Hepatocyte (in vitro differentiated cells): ENCODE measurements around the gene MX2. TPM values are rescaled to one million over a fixed set of nuclear protein-coding genes. Genes with fewer than 3 reads are reported as not detected.

ENCODE experiments used
- DNase-seq: peaks from one replicate; pipeline ENCODE4 v3.0.0-alpha.2; 2016; ENCODE audit warnings: low spot score
- H2AFZ ChIP-seq: fragments of 200-600 bp; sonication (generic); 2 replicates; pipeline ENCODE4 v1.6.0; 2016; ENCODE audit warnings: antibody characterized with exemption, mild to moderate bottlenecking
- H3K27ac ChIP-seq: fragments of 200-600 bp; sonication (generic); 2 replicates; pipeline ENCODE4 v1.5.1; 2016; ENCODE audit warnings: mild to moderate bottlenecking
- H3K27me3 ChIP-seq: fragments of 200-600 bp; sonication (generic); 2 replicates; pipeline ENCODE4 v1.6.1; 2016
- H3K36me3 ChIP-seq: fragments of 200-600 bp; sonication (generic); replicated peaks from 2 replicates; pipeline ENCODE4 v1.5.1; 2016; ENCODE audit warnings: low read depth; ENCODE audit not compliant: insufficient read depth
- H3K4me1 ChIP-seq: fragments of 200-600 bp; sonication (generic); 2 replicates; pipeline ENCODE4 v1.5.1; 2016; ENCODE audit warnings: mild to moderate bottlenecking, moderate library complexity; ENCODE audit not compliant: insufficient read depth
- H3K4me2 ChIP-seq: fragments of 200-600 bp; sonication (generic); 2 replicates; pipeline ENCODE4 v1.6.0; 2016
- H3K4me3 ChIP-seq: fragments of 200-600 bp; sonication (generic); 2 replicates; pipeline ENCODE4 v1.5.1; 2016; ENCODE audit warnings: mild to moderate bottlenecking
- H3K79me2 ChIP-seq: fragments of 200-600 bp; sonication (generic); 2 replicates; pipeline ENCODE4 v1.6.0; 2017; ENCODE audit warnings: mild to moderate bottlenecking
- H3K9me2 ChIP-seq: fragments of 200-600 bp; sonication (generic); replicated peaks from 2 replicates; pipeline ENCODE4 v1.6.0; 2017; ENCODE audit warnings: mild to moderate bottlenecking; ENCODE audit not compliant: insufficient read depth
- H3K9me3 ChIP-seq: fragments of 200-600 bp; sonication (generic); 2 replicates; pipeline ENCODE4 v1.5.1; 2016; ENCODE audit warnings: low read depth, mild to moderate bottlenecking
- H4K20me1 ChIP-seq: fragments of 200-600 bp; sonication (generic); 2 replicates; pipeline ENCODE4 v1.6.0; 2016; ENCODE audit warnings: mild to moderate bottlenecking; ENCODE audit not compliant: insufficient read depth, poor library complexity, severe bottlenecking
- EZH2 ChIP-seq: fragments of 200-600 bp; sonication (generic); IDR thresholded peaks from 2 replicates; pipeline ENCODE4 v1.6.1; 2016; ENCODE audit warnings: antibody characterized with exemption, mild to moderate bottlenecking, borderline replicate concordance
- EZH2phosphoT487 ChIP-seq: fragments of 200-600 bp; sonication (generic); IDR thresholded peaks from one replicate; pipeline ENCODE4 v1.6.1; 2018; ENCODE audit warnings: antibody characterized with exemption, mild to moderate bottlenecking, low read depth, moderate library complexity; ENCODE audit not compliant: unreplicated experiment, severe bottlenecking
- WGBS: methylation state at CpG from one replicate; pipeline ENCODE4 v1.1.6; 2016; ENCODE audit warnings: low lambda C conversion rate; ENCODE audit errors: missing lambda C conversion rate; 5-methylcytosine and 5-hydroxymethylcytosine counted together
- polyA plus RNA-seq: library from polyadenylated mRNA; unstranded; fragments of >200 nt; fragmentation: Nextera tagmentation; extraction: Ambion mirVana; gene quantifications from 2 replicates; pipeline ENCODE4 v1.2.1, GENCODE V29; 2016
- total RNA-seq: library from RNA; depleted of rRNA; stranded (reverse); fragments of >200 nt; gene quantifications from 2 replicates; pipeline ENCODE4 v1.2.3, GENCODE V29; 2014
- TF ChIP-seq, protein P1 (sequence below): fragments of 200-600 bp; sonication (generic); IDR thresholded peaks from 2 replicates; pipeline ENCODE4 v1.5.1; 2016; ENCODE audit warnings: antibody characterized with exemption, mild to moderate bottlenecking; ENCODE audit not compliant: poor library complexity

The MX2 gene
- total and polyA plus RNA-seq, 2 experiments from 2014 or later: 1.1 to 2.6 TPM

GRCh38 chr21:41444703-41445464 is 83.1 kb downstream of the MX2 start:
- WGBS: 92% methylated on average over 13 of the region's 13 CpGs
- TF ChIP-seq EZH2 (no peak), EZH2phosphoT487 (no peak)
- TF ChIP-seq, protein P1, sequence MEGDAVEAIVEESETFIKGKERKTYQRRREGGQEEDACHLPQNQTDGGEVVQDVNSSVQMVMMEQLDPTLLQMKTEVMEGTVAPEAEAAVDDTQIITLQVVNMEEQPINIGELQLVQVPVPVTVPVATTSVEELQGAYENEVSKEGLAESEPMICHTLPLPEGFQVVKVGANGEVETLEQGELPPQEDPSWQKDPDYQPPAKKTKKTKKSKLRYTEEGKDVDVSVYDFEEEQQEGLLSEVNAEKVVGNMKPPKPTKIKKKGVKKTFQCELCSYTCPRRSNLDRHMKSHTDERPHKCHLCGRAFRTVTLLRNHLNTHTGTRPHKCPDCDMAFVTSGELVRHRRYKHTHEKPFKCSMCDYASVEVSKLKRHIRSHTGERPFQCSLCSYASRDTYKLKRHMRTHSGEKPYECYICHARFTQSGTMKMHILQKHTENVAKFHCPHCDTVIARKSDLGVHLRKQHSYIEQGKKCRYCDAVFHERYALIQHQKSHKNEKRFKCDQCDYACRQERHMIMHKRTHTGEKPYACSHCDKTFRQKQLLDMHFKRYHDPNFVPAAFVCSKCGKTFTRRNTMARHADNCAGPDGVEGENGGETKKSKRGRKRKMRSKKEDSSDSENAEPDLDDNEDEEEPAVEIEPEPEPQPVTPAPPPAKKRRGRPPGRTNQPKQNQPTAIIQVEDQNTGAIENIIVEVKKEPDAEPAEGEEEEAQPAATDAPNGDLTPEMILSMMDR: no peak
- Histone ChIP-seq H3K4me1 (no peaks in the 10 kb centered on the region), H3K4me2 (no peak overlapping the region), H3K9me3 (no peaks in the 10 kb centered on the region), H3K36me3 (no peaks in the 10 kb centered on the region), H4K20me1 (no peaks in the 10 kb centered on the region), H3K79me2 (no peaks in the 10 kb centered on the region), H3K27ac (no peak overlapping the region), H3K9me2 (no peaks in the 10 kb centered on the region), H3K4me3 (no peak overlapping the region), H2AFZ (no peak overlapping the region), H3K27me3 (no peaks in the 10 kb centered on the region)
- DNase-seq: no peak

GRCh38 chr21:41445465-41445862 is 83.6 kb downstream of the MX2 start:
- no peaks in the 10 kb centered on the region for H3K4me1 ChIP-seq
- H3K4me3 ChIP-seq: no peak overlapping the region
- 69% methylated on average over 7 of the region's 7 CpGs for WGBS
- no peaks in the 10 kb centered on the region for H4K20me1 ChIP-seq
- no peak overlapping the region for H3K27ac ChIP-seq
- TF ChIP-seq EZH2 (no peak), EZH2phosphoT487 (no peak)
- TF ChIP-seq, protein P1: no peak
- no peaks in the 10 kb centered on the region for H3K27me3 ChIP-seq
- no peak overlapping the region for H2AFZ ChIP-seq
- H3K9me3 ChIP-seq: no peaks in the 10 kb centered on the region
- no peaks in the 10 kb centered on the region for H3K9me2 ChIP-seq
- H3K4me2 ChIP-seq: no peak overlapping the region
- H3K36me3 ChIP-seq: no peaks in the 10 kb centered on the region
- no peak for DNase-seq
- no peaks in the 10 kb centered on the region for H3K79me2 ChIP-seq

- no peaks in the 10 kb centered on the region for H4K20me1 ChIP-seq
- TF ChIP-seq, protein P1: no peak
- TF ChIP-seq EZH2: no peak
- TF ChIP-seq EZH2phosphoT487: no peak
- H3K27ac ChIP-seq: no peak overlapping the region
- no peaks in the 10 kb centered on the region for H3K4me1 ChIP-seq
- no peaks in the 10 kb centered on the region for H3K9me2 ChIP-seq
- no peak for DNase-seq
- no peaks in the 10 kb centered on the region for H3K27me3 ChIP-seq
- H3K9me3 ChIP-seq: no peaks in the 10 kb centered on the region
- no peak overlapping the region for H3K4me2 ChIP-seq
- no peak overlapping the region for H2AFZ ChIP-seq
- H3K4me3 ChIP-seq: no peak overlapping the region
- no peaks in the 10 kb centered on the region for H3K36me3 ChIP-seq
- no peaks in the 10 kb centered on the region for H3K79me2 ChIP-seq
- WGBS: 29% methylated on average over 4 of the region's 4 CpGs
Measured at GRCh38 chr21:41446586-41446985, 84.8 kb downstream of the MX2 start.
